NCI-H82 treated with DMSO at 0.1 percent for 48 hours (cell line): ENCODE measurements around the gene ZNF337.
A peak's percentile ranks its signal among the peaks of the same experiment; 100 is the strongest.
"Not testable (repeated sequence)": the region's sequence is repeated elsewhere in the genome, so short reads cannot be mapped to it uniquely, and the experiment has no call there.

Experiments used
- DNase-seq: peaks from one replicate; lab custom pipeline; 2025; ENCODE audit not compliant: unreplicated experiment; lab: John Stamatoyannopoulos, UW

The ZNF337 gene

GRCh38 chr20:25696371-25697131 lies at the start of gene ZNF337:
TSS of gene ZNF337 (minus strand) at chr20:25696853. CDS start at chr20:25686417, 10,436 bp downstream.
- DNase-seq = peak; percentile 82

- DNase-seq = no peak
Measured at GRCh38 chr20:25745738-25746137, 49.1 kb upstream of the ZNF337 start.

GRCh38 chr20:25745100-25745499 lies 48.4 kb upstream of the ZNF337 start:
- no peak for DNase-seq

GRCh38 chr20:25744261-25744660 lies 47.6 kb upstream of the ZNF337 start:
- no peak for DNase-seq

- DNase-seq = no peak
Measured at GRCh38 chr20:25741088-25741487, 44.4 kb upstream of the ZNF337 start.

- DNase-seq = no peak
Measured at GRCh38 chr20:25739615-25740320, 43.1 kb upstream of the ZNF337 start.

GRCh38 chr20:25738198-25738597 lies 41.5 kb upstream of the ZNF337 start:
- no peak for DNase-seq

GRCh38 chr20:25733903-25734302 lies 37.2 kb upstream of the ZNF337 start:
- no peak for DNase-seq

- DNase-seq = no peak
Measured at GRCh38 chr20:25730862-25731261, 34.2 kb upstream of the ZNF337 start.

- DNase-seq = no peak
Measured at GRCh38 chr20:25726357-25726756, 29.7 kb upstream of the ZNF337 start.

- DNase-seq = no peak
Measured at GRCh38 chr20:25725639-25726038, 29.0 kb upstream of the ZNF337 start.

GRCh38 chr20:25723975-25724374 lies 27.3 kb upstream of the ZNF337 start:
- no peak for DNase-seq

- DNase-seq = no peak
Measured at GRCh38 chr20:25720285-25720684, 23.6 kb upstream of the ZNF337 start.

GRCh38 chr20:25718896-25719809 lies 22.5 kb upstream of the ZNF337 start:
- DNase-seq = not testable (repeated sequence)

GRCh38 chr20:25707695-25708094 lies 11.0 kb upstream of the ZNF337 start:
- DNase-seq = no peak

GRCh38 chr20:25706793-25707192 lies 10.1 kb upstream of the ZNF337 start:
- no peak for DNase-seq

- no peak for DNase-seq
Measured at GRCh38 chr20:25705830-25706351, 9.2 kb upstream of the ZNF337 start.

GRCh38 chr20:25704303-25704702 lies 7.7 kb upstream of the ZNF337 start:
- not testable (repeated sequence) for DNase-seq

- not testable (repeated sequence) for DNase-seq
Measured at GRCh38 chr20:25700835-25701234, 4.2 kb upstream of the ZNF337 start.

- DNase-seq = no peak
Measured at GRCh38 chr20:25699914-25700313, 3.3 kb upstream of the ZNF337 start.

- DNase-seq = no peak
Measured at GRCh38 chr20:25697132-25697446, 436 bp upstream of the ZNF337 start.
